Fibroblast of villous mesenchyme (primary cell): ENCODE results near the gene TIGD7. TPM values are rescaled to one million over a fixed set of nuclear protein-coding genes. Genes with fewer than 3 reads are reported as not detected.

Experiments used
- DNase-seq: peaks from one replicate; pipeline ENCODE4 v3.0.0-alpha.2; 2010; ENCODE audit warnings: low read depth
- H3K4me3 ChIP-seq: 2 replicates; pipeline ENCODE4 v1.5.1; 2011; ENCODE audit warnings: low read depth, mild to moderate bottlenecking, low read length
- CTCF ChIP-seq: IDR thresholded peaks from 2 replicates; pipeline ENCODE4 v1.5.1; 2012; ENCODE audit warnings: low read depth, mild to moderate bottlenecking, low read length; ENCODE audit not compliant: insufficient read depth
- total RNA-seq: library from RNA; depleted of rRNA; stranded (reverse); fragments of >200 nt; gene quantifications from 2 replicates; pipeline ENCODE4 v1.2.3, GENCODE V29; 2012

Gene TIGD7
- total RNA-seq, 1 donor: 7.3 TPM

GRCh38 chr16:3328104-3328503, 22.9 kb upstream of the TIGD7 start:
- no peak for TF ChIP-seq CTCF
- H3K4me3 ChIP-seq: no peak overlapping the region
- no peak for DNase-seq

DNA sequence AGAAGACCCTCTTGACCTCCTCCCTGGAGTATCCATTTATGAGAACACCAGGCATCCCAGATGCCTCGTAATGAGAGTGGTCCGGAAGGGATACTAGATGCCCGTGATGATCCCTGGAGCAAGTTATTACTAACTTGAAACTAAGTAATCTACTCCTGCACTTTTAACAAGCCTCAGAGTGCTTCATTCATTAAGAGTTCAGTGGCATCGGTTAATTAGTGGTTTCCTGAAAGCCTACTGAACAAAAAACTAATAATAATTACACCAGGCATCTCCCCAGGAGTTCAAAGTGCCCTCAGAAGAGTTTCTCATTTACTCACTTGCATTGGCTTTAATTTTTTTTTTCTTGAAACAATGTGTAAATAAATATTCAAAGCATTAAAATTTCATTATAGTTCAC, 22.3 kb upstream of the TIGD7 start:
- DNase-seq: no peak

DNA sequence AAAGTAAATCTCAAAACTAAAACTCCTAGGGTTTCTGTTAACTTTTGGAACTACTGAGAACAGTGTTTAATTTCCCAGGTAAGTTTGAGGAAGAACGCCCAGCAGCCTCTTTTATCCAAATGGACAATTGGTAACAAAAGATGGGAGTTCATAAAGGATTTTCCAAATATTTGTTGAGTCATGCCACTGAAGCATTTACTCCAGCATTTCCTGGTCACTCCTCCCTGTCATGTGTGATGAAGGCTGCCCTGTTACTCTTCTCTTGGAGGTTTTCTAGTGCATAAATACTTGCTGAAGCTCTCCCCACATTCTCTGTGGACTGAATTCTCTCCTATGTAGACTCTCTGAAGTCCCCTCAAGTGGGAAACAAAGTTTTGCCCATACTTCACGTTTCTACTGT, 16.6 kb upstream of the TIGD7 start:
- no peak for DNase-seq
- no peak overlapping the region for H3K4me3 ChIP-seq
- TF ChIP-seq CTCF: no peak

More for the DNA sequence above, 22.3 kb upstream of the TIGD7 start:
- no peak overlapping the region for H3K4me3 ChIP-seq
- no peak for TF ChIP-seq CTCF

- TF ChIP-seq CTCF: no peak
- H3K4me3 ChIP-seq: no peak overlapping the region
- DNase-seq: peak; percentile 33
Measured at GRCh38 chr16:3317315-3317999, 12.2 kb upstream of the TIGD7 start.

- TF ChIP-seq CTCF: no peak
- DNase-seq: no peak
- H3K4me3 ChIP-seq: no peak overlapping the region
Measured at GRCh38 chr16:3311496-3311895, 6.3 kb upstream of the TIGD7 start.

GRCh38 chr16:3306078-3306477, 848 bp upstream of the TIGD7 start:
- no peak for TF ChIP-seq CTCF
- H3K4me3 ChIP-seq: peak overlapping the region; percentile 84
- DNase-seq: no peak

- DNase-seq: peak; percentile 44
- H3K4me3 ChIP-seq: peak overlapping the region; percentile 84
- no peak for TF ChIP-seq CTCF
Measured at GRCh38 chr16:3304370-3304769, 860 bp downstream of the TIGD7 start.
